HG03103 (cell line): ENCODE results near the gene TMEM222.
"Not testable (repeated sequence)": the region's sequence is repeated elsewhere in the genome, so short reads cannot be mapped to it uniquely, and the experiment has no call there.

Experiments
- ATAC-seq: cut with Tn5 transposase; IDR thresholded peaks from one replicate; pipeline ENCODE4 v1.9.1; 2021; ENCODE audit warnings: low read depth; ENCODE audit not compliant: unreplicated experiment

The TMEM222 gene, protein sequence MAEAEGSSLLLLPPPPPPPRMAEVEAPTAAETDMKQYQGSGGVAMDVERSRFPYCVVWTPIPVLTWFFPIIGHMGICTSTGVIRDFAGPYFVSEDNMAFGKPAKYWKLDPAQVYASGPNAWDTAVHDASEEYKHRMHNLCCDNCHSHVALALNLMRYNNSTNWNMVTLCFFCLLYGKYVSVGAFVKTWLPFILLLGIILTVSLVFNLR

DNA sequence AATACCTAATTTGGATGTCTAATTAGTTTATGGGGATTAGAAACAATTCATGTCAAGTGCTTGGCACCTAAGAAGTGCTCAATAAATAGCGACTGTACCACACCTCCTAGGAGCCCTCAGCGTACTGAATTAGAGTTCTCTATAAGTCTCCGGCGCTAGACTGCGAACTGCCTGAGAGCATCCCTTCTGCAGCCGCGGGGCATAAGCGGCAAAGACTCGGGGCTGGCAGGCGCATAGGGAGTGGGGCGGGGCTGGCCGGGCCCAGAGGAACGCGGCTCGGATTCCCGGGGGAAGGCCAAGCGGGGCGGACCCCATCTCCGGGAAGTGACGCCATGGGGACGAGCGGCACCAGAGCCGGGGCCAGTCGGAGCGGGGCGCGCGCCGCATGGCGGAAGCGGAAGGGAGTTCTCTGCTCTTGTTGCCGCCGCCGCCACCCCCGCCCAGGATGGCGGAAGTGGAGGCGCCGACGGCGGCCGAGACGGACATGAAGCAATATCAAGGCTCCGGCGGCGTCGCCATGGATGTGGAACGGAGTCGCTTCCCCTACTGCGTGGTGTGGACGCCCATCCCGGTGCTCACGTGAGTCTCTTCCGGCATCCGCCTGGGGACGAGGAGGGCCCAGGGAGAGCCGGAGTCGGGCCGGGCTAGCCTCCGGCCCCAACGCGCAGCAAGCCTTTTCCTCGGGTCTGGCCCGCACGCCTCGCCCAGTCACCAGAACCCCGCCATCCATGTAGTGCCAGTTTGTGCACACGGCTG, at the start of gene TMEM222:
TMEM222 (plus strand) TSS at position 351 of the 756 bp plus-strand sequence; CDS start at position 386, 35 bp downstream.
- peak; percentile 88 for ATAC-seq

DNA sequence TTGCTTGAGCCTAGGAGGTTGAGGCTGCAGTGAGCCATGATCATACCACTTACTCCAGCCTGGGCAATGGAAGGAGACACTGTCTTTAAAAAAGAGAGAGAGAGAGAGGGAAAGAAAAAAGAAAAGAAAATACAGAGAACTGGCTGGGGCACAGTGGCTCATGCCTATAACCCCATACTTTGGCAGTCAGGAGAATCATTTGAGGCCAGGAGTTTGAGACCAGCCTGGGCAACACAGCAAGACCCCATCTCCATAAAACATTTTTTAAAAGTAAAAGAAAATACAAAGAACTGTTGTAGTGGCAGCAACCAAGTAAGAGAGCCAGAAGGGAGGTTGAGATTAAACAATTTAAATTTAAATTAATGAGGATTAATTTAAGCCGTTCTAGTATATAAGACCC, 47.8 kb upstream of the TMEM222 start:
- ATAC-seq: no peak

DNA sequence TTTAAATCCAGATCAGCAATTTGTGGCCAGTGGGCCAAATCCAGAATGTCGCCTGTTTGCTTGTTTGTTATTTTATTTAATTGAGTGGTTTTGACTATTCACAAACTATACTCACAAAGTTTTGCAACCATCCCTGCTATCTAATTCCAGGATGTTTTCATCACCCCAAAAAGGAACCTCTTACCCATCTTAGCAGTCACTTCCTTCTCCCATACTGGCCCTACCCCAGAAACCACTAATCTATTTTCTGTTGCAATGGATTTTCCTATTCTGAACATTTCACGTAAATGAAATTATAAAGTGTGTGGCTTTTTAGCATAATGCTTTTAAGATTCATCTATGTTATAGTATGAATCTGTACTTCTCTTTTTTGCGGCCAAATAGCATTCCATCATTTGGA, 46.3 kb upstream of the TMEM222 start:
- no peak for ATAC-seq

DNA sequence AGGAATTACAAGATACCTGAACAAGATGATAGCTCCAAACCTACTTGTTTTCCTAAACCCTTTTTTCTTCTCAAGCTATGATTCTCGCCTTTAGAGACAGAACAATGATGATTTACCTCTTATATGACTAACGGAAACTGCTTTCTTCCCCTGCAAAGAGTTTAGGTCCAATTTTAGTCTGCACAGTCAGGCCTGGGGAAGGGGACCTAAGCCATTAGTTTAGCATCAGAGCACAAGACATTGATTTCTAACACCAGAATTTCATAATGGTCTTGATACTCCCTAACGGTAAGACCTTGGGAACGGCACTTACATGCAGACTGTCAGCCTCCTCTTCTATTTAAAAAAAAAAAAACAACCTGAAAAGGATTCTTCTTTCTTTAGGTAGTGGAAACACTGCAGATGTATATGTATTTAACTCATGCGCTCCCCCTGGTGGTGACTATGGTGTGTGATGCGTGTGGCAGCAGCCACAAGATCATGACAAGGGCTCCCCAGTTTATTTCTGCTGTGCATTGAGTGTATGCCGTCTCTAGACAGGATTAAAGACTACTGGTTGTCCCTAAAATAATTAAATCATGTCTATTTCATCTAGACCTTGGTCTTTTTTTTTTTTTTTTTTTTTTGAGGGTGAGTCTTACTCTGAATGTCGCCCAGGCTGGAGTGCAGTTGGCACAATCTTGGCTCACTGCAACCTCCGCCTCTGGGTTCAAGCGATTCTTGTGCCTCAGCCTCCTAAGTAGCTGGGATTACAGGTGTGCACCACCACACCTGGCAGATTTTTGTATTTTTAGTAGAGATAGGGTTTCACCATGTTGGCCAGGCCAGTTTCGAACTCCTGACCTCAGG, 37.3 kb upstream of the TMEM222 start:
- ATAC-seq: no peak

DNA sequence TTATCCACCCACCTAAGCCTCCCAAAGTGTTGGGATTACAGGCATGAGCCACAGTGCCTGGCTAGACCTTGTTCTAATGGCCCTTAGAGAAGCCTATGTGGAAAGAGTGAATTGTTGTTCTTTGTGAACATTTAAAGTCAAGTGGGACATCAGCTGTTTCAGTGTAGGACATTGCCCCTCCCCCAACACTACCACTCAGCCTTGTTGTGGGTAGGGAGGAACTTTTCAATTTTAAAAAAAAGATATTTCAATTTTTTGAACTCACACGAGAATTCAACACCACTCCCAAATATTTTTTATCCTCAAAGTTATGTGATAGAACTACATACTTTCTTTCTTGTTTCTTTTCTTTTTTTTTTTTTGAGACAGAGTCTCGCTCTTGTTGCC, 36.7 kb upstream of the TMEM222 start:
- ATAC-seq: no peak

DNA sequence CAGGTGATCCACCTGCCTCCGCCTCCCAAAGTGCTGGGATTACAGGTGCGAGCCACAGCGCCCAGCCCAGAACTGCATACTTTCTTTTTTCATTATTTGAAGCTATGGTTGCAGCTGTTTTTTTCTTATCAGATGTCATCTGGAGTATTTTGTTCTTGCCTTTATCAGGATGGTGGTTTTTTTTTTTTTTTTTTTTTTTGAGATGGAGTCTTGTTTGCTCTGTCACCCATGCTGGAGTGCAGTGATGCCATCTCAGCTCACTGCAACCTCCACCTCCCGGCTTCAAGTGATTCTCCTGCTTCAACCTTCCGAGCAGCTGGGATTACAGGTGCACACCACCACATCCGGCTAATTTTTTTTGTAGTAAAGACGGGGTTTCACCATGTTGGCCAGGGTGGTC, 36.1 kb upstream of the TMEM222 start:
- ATAC-seq: not testable (repeated sequence)

DNA sequence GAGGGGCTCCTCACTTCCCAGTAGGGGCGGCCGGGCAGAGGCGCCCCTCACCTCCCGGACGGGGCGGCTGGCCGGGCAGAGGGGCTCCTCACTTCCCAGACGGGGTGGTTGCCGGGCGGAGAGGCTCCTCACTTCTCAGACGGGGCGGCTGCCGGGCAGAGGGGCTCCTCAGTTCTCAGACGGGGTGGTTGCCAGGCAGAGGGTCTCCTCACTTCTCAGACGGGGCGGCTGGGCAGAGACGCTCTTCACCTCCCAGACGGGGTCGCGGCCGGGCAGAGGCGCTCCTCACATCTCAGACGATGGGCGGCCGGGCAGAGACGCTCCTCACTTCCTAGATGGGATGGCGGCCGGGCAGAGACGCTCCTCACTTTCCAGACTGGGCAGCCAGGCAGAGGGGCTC, 32.8 kb upstream of the TMEM222 start:
- ATAC-seq: not testable (repeated sequence)

DNA sequence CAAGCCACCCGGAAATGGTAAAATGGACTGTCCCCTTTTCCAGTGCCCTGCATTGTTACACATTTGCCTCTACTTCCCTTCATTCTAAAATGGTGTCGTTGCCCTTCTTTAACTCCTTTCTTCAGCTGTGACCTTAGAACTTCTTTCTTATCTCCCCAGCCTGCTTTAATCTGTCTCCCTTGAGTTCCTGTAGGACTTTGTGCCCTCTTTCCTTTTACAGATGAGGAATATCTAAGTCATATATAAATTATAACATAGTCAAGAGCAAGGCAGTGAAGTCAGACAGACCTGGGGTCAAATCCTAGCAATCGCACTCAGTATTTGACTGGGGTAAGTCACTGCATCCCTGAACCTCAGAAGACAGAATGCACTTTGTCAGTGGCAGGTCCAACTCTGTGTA, 31.4 kb upstream of the TMEM222 start:
- no peak for ATAC-seq

DNA sequence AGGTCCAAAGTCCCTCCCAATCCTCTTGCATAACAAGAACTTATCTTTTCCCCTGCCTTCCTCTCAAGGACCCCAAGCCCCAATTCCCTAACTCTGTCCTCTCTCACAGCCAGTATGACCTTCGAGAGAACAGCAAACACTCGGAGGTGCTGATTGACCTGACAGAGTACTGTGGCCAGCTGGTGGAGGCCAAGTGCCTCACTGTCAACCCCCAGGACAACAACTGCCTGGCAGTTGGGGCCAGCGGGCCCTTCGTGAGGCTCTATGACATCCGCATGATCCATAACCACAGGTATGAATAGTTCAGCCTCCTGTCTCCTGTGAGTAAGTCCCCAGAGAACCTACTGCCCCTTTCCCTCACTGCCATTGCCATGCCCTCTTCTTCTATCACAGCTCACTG, 29.9 kb upstream of the TMEM222 start:
- no peak for ATAC-seq

DNA sequence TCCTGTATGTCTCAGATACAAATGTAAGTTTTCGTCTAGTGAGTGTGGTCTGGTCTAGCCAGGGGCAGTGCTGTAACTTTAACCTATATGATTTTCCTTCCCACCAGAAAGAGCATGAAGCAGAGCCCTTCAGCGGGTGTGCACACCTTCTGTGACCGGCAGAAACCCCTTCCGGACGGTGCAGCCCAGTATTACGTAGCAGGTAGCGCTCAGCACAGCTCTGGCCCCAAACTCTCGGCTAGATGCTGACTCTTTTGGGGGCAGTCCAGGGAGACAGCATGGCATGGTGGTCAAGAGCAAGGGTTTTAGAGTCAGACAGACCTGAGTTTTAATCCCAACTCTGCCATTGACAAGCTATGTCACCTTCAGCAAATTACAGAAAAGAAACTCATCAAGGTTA, 28.0 kb upstream of the TMEM222 start:
- ATAC-seq: no peak

DNA sequence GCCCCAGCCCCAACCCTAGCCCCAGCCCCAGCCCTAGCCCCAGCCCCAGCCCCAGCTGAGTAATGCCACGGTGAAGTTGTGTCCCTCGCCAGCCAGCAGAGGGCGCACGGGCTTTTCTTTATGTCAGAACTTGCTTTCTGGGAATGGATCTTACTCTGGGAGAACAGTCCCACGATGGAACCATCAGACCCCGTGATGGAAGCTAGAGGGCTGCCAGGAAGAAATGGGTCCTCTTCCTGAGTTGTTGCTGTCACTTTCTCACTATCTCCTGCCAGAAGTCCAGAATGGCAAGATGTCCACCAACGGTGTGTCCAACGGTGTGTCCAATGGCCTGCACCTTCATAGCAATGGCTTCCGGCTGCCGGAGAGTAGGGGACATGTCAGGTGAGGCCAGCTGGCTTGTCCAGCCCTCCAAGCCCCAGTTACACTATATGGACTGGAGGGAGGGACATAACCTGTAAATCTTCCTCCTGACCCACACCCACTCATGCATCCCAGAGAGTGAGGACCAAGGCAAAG, 25.1 kb upstream of the TMEM222 start:
- no peak for ATAC-seq

DNA sequence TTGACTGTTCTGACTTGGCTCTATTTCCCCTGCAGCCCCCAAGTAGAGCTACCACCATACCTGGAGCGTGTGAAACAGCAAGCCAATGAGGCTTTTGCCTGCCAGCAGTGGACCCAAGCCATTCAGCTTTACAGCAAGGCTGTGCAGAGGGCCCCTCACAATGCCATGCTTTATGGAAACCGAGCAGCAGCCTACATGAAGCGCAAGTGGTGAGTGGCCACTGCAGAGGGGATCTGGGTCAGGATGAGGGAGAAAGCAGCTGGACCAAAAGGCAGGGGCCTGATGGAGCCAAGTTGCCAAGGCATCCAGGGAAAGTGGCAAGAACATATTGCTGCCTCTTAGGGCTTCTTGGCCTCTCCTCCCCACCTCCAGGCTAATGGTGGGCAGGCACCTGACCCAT, 24.1 kb upstream of the TMEM222 start:
- ATAC-seq: no peak

DNA sequence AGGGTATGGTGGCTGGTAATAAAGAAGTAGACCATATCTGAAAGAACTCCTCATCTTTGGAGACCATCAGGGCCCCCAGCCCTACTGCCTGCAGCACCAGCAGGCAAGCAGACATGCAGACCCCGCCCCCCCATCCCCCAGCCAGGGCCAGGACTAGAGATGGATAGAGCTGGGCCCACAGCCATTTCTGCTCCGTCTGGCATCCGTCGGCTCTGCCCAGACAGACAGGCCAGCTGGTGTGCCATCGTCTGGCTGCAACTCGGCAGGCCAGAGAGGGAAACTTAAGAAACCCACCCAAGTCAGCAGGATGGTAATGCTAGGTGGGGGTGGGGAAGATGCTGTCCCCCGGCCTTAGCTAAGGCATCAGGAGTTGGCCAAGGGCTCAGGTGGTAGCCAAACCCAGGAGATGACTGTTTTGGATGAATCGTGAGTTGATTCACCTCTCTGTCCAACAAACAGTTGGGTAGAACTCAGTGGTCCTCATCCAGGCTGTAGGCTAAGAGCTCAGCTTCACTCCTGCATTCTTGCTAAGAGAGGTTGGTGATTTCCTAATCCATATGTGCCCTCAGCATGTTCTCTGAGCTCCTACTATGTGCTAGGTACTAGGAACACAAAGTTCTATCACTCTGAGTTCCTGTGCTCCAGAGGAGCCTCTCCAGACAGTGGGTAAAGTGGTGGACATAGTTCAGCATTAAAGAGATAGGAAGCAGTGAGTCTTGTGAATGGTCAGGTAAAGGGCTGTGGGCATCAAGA, 23.2 kb upstream of the TMEM222 start:
- ATAC-seq: no peak

DNA sequence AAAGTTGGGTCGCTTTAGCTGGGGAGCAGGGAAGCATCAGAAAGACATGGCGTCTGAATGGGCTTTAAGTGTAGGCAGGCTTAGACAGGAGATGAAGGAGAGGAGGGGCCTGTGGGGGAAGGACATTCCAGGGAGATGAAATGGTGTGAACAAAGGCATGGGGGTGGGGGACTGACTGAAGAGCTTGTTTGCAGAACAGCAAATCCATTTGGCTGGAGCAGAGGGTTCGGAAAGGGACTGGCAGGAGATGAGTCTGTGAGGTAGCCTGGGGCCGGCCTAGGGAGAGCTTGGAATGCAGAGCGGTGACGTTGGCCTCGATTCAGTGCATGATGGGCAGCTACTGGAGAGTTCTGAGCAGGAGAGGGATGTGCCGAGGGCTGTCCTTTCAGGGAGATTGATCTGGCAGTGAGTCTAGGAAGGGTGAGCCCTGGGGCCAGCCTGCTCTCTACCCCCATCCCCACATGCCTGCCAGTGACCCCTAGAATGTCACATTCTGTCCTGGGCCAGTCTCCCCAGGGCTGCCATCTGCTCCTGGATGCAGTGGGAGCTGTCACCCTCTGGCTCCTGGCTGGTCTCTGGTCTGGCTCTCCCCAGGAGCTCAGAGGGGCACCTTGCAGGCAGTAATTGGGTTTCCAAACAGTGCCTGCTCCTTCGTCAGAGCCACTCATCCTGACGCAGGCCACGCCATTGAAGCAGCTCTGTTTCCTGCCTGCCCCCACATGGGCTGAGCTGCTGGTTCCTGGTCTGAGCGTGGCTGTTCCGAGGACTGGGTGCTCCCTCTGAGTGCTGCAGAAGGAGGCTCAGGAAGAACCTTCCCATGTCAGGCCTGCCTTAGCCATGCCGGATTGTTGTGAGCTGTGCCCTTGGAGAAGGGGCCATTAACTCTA, 22.3 kb upstream of the TMEM222 start:
- no peak for ATAC-seq

DNA sequence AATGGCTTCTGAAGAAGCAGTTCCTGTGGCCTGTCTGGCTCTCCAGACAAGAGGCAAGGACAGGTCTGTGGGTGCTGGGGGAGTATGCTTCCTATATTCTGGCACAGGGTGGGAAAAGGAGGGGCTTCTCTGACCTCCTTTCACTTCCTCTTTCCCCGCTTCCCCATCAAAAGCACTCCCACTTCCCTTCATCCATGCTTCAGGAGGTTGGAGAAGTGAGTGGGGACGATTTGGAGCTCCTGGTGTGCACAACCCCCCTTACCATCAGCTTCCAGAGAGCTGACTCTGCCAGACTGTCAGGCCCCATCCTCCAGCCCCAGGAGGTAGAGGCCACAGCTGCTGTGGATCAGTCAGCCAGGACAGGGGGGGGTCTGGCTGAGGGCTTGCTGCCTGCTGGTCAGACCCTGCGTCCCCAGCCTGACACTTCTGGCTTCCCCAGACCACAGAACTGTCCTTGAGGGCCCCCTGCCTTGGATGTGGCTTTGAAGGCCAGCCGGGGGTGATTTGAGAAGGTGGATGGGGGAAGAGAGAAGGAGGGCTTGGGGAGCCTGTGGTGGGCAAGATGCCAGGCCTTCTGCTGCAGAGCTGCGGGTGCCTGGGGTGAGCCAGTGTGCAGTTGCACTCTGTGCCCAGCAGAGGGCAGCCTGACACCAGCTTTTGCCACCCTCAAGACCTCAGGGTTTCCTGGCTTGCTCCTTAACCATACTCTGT, 21.5 kb upstream of the TMEM222 start:
- no peak for ATAC-seq

DNA sequence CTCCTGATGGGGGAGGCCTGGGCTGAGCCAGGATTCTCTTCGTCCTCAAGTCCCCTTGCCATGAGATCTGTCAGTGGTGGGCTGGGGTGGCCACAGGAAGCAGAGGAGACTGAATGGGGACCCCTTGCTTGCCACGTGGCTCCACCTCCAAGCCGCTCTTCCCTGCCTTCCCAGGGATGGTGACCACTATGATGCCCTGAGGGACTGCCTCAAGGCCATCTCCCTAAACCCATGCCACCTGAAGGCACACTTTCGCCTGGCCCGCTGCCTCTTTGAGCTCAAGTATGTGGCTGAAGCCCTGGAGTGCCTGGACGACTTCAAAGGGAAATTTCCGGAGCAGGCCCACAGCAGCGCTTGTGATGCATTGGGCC, 20.9 kb upstream of the TMEM222 start:
- ATAC-seq: no peak

DNA sequence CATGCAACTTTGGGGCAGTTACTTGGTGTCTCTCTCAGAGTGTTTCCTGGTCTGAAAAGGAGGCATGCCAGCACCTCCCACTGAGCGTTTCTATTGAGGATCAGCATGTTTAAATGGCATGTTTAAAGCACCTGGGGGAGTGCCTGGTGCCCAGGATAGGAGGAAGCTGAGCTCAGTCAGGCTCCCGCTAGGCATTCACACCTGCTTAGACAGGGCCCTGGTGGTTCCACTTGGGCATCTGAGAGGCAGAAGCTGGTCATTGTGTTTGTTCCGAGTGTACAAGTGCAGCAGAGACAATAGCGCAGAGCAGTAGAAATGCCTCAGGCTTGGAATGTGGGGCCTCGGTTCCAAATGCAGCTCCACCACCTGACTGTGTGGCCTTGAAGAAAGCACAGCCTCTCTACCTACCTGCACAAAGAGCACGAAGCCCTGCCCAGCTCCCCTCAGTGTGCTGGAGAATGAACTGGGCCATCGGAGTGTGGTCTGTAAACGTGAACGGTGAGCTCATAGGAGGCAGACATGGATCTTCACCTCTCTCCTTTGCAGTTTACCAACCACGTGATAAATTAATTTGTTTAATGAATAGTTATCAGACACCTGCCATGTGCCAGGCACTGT, 20.3 kb upstream of the TMEM222 start:
- no peak for ATAC-seq

DNA sequence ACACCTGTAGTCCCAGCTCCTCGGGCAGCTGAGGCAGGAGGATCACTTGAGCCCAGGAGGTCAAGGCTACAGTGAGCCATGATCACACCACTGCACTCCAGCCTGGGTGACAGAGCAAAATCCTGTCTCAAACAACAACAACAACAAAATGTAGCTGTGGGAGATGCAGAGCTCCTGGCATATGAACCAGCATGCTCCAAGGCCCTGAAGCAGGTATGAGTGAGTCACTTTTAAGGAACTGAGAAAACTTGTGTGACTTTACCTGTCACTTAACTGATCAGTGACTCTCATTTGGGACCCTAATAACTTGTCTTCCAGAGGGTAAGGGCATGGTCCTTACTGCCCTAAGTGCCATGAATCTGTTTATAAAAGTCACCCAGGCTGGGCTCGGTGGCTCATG, 19.4 kb upstream of the TMEM222 start:
- no peak for ATAC-seq

DNA sequence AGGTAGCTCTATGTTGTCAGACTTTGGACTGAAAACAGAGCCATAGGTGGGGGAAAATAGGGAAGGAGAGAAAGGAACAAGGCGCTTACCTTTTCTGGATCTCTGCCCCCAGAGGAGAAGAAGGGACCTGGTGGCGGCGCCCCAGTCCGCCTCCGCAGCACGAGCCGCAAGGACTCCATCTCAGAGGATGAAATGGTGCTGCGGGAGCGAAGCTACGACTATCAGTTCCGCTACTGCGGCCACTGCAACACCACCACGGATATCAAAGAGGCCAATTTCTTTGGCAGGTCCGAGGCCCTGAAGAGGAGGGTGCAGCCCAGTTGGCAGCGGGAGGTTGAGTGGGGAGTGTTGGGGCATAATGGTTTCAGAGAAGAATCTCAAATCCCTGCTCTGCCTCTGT, 18.5 kb upstream of the TMEM222 start:
- ATAC-seq: no peak
